Gastrocnemius medialis (tissue), 4 donors: ENCODE measurements around the gene OR6C4.

Experiments used
- POLR2A ChIP-seq, 2 donors: fragments of 450-650 bp; IDR thresholded peaks; one replicate each; pipeline ENCODE4 v1.6.1; 2017; ENCODE audit warnings: antibody characterized with exemption in 2 of 2, mild to moderate bottlenecking in 2 of 2, moderate library complexity in 2 of 2
- TF ChIP-seq, protein P1 (sequence below), 5 experiments: fragments of 450-650 bp in 3 of 5; fragments of 200-600 bp in 2 of 5; sonication (generic) in 2 of 5; IDR thresholded peaks in 4 of 5; conservative IDR thresholded peaks in 1 of 5; 1 replicate in 4 of 5; 2 replicates in 1 of 5; pipeline ENCODE4 v1.5.1; 2016 to 2019; ENCODE audit warnings: antibody characterized with exemption in 5 of 5, mild to moderate bottlenecking in 3 of 5, moderate library complexity in 3 of 5

- TF ChIP-seq, protein P1, sequence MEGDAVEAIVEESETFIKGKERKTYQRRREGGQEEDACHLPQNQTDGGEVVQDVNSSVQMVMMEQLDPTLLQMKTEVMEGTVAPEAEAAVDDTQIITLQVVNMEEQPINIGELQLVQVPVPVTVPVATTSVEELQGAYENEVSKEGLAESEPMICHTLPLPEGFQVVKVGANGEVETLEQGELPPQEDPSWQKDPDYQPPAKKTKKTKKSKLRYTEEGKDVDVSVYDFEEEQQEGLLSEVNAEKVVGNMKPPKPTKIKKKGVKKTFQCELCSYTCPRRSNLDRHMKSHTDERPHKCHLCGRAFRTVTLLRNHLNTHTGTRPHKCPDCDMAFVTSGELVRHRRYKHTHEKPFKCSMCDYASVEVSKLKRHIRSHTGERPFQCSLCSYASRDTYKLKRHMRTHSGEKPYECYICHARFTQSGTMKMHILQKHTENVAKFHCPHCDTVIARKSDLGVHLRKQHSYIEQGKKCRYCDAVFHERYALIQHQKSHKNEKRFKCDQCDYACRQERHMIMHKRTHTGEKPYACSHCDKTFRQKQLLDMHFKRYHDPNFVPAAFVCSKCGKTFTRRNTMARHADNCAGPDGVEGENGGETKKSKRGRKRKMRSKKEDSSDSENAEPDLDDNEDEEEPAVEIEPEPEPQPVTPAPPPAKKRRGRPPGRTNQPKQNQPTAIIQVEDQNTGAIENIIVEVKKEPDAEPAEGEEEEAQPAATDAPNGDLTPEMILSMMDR (IDR thresholded peaks at IDR 0.05 in 4 of 5, conservative IDR thresholded peaks at IDR 0.05 in 1 of 5) = no peak
- TF ChIP-seq POLR2A (IDR thresholded peaks at IDR 0.05) = no peak
Observed at GRCh38 chr12:55572168-55572567, 22.8 kb downstream of the OR6C4 start, which contains the start of gene OR2AP1.
